Measurements from ENCODE around the gene CDKN2D. TPM values are rescaled to one million over a fixed set of nuclear protein-coding genes. Genes with fewer than 3 reads are reported as not detected.
"Not testable (repeated sequence)": the region's sequence is repeated elsewhere in the genome, so short reads cannot be mapped to it uniquely, and the experiment has no call there.

CDKN2D gene
- total RNA-seq, 2 experiments from 2014 or later: 22.4 to 26.6 TPM

GRCh38 chr19:10575011-10575716, 6.4 kb upstream of the CDKN2D start:
- no peaks in the 10 kb centered on the region for H3K9me2 ChIP-seq (ENCODE audit: insufficient read depth, low read length)
- POLR2A ChIA-PET: no interaction called here
- no peak overlapping the region for H2AFZ ChIP-seq (ENCODE audit: low read length)
- CTCF ChIA-PET (ENCODE audit: unreplicated experiment): no interaction called here
- no peaks in the 10 kb centered on the region for H4K20me1 ChIP-seq (ENCODE audit: insufficient read depth, low read length)
- H3K4me1 ChIP-seq (ENCODE audit: insufficient read depth, low read length, poor library complexity, severe bottlenecking): peaks cover 9% of the 10 kb centered on the region
- no peaks in the 10 kb centered on the region for H3K9me3 ChIP-seq (ENCODE audit: low read length)
- no peak for TF ChIP-seq EZH2phosphoT487 (IDR thresholded peaks at IDR 0.05; ENCODE audit: borderline replicate concordance, low read depth, low read length)
- TF ChIP-seq CTCF (conservative IDR thresholded peaks at IDR 0.05; ENCODE audit: low read length): no peak
- H3K4me2 ChIP-seq (ENCODE audit: low read length): no peak overlapping the region
- no TSS peak for BruUV-seq (replicated peaks)
- H3K79me2 ChIP-seq (ENCODE audit: insufficient read depth, low read depth, low read length): no peaks in the 10 kb centered on the region; the same call in 1 of the 2 replicates
- H3K4me3 ChIP-seq (ENCODE audit: low read depth, low read length, poor library complexity, severe bottlenecking): no peak overlapping the region
- DNase-seq (ENCODE audit: low spot score): no peak
- H3K27ac ChIP-seq (ENCODE audit: low read depth, low read length, poor library complexity, severe bottlenecking): no peak overlapping the region
- intact Hi-C loops (cut with micrococcal nuclease; ENCODE audit: unreplicated experiment): no loop called here
- H3K36me3 ChIP-seq (ENCODE audit: insufficient read depth, low read length): no peaks in the 10 kb centered on the region

GRCh38 chr19:10574462-10574861, 5.7 kb upstream of the CDKN2D start:
- CTCF ChIA-PET (ENCODE audit: unreplicated experiment): no interaction called here
- no peak for DNase-seq (ENCODE audit: low spot score)
- Histone ChIP-seq H2AFZ (ENCODE audit: low read length) (no peak overlapping the region), H4K20me1 (ENCODE audit: insufficient read depth, low read length) (no peaks in the 10 kb centered on the region), H3K27ac (ENCODE audit: low read depth, low read length, poor library complexity, severe bottlenecking) (no peak overlapping the region), H3K4me3 (ENCODE audit: low read depth, low read length, poor library complexity, severe bottlenecking) (no peak overlapping the region), H3K9me3 (ENCODE audit: low read length) (no peaks in the 10 kb centered on the region), H3K9me2 (ENCODE audit: insufficient read depth, low read length) (no peaks in the 10 kb centered on the region), H3K4me1 (ENCODE audit: insufficient read depth, low read length, poor library complexity, severe bottlenecking) (peaks cover 16% of the 10 kb centered on the region), H3K79me2 (ENCODE audit: insufficient read depth, low read depth, low read length) (no peaks in the 10 kb centered on the region; the same call in 1 of the 2 replicates), H3K4me2 (ENCODE audit: low read length) (no peak overlapping the region), H3K36me3 (ENCODE audit: insufficient read depth, low read length) (no peaks in the 10 kb centered on the region)
- intact Hi-C loops (cut with micrococcal nuclease; ENCODE audit: unreplicated experiment): no loop called here
- no peak for TF ChIP-seq CTCF (conservative IDR thresholded peaks at IDR 0.05; ENCODE audit: low read length)
- no peak for TF ChIP-seq EZH2phosphoT487 (IDR thresholded peaks at IDR 0.05; ENCODE audit: borderline replicate concordance, low read depth, low read length)
- BruUV-seq (replicated peaks): no TSS peak
- POLR2A ChIA-PET: no interaction called here

GRCh38 chr19:10573793-10574192, 5.0 kb upstream of the CDKN2D start:
- H3K27ac ChIP-seq (ENCODE audit: low read depth, low read length, poor library complexity, severe bottlenecking); H3K4me3 ChIP-seq (ENCODE audit: low read depth, low read length, poor library complexity, severe bottlenecking); H3K9me3 ChIP-seq (ENCODE audit: low read length); BruUV-seq (replicated peaks); H3K36me3 ChIP-seq (ENCODE audit: insufficient read depth, low read length); H4K20me1 ChIP-seq (ENCODE audit: insufficient read depth, low read length); H3K79me2 ChIP-seq (ENCODE audit: insufficient read depth, low read depth, low read length); DNase-seq (ENCODE audit: low spot score); H3K4me2 ChIP-seq (ENCODE audit: low read length); H2AFZ ChIP-seq (ENCODE audit: low read length); H3K9me2 ChIP-seq (ENCODE audit: insufficient read depth, low read length); CTCF ChIA-PET (ENCODE audit: unreplicated experiment): not testable (repeated sequence)
- intact Hi-C loops (cut with micrococcal nuclease; ENCODE audit: unreplicated experiment): loop anchor here (2.0 kb wide), 1 partner anchor 125 kb away; no protein-coding TSS in a partner anchor
- peaks cover 18% of the 10 kb centered on the region for H3K4me1 ChIP-seq (ENCODE audit: insufficient read depth, low read length, poor library complexity, severe bottlenecking)
- POLR2A ChIA-PET: interaction anchor here (0.9 kb wide), 1 partner anchor 39 kb away, joined by 3 read pairs; no protein-coding TSS in a partner anchor
